Measurements from ENCODE around the gene SERPINE2.

DNA sequence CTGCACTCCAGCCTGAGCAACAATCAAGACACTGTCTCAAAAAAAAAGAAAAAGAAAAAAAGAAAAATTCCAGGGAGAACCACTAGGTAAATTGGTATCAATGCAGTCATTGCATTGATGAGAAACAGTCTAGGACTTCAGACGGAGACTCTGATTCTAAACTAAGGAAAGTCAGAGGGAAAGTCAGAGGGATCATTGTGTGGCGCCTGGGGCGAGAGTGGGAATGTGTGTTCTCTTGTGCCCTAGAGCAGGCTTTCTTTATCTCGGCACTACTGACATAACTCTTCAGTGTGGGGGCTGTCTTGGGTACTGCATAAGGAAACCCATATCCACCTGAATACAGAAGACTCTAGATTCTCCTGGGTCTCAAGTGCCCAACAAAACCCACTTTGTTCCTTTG lies 24.8 kb downstream of the SERPINE2 start:
- TF ChIP-seq, protein P1, sequence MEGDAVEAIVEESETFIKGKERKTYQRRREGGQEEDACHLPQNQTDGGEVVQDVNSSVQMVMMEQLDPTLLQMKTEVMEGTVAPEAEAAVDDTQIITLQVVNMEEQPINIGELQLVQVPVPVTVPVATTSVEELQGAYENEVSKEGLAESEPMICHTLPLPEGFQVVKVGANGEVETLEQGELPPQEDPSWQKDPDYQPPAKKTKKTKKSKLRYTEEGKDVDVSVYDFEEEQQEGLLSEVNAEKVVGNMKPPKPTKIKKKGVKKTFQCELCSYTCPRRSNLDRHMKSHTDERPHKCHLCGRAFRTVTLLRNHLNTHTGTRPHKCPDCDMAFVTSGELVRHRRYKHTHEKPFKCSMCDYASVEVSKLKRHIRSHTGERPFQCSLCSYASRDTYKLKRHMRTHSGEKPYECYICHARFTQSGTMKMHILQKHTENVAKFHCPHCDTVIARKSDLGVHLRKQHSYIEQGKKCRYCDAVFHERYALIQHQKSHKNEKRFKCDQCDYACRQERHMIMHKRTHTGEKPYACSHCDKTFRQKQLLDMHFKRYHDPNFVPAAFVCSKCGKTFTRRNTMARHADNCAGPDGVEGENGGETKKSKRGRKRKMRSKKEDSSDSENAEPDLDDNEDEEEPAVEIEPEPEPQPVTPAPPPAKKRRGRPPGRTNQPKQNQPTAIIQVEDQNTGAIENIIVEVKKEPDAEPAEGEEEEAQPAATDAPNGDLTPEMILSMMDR (IDR thresholded peaks at IDR 0.05), result no peak
- no peak for TF ChIP-seq POLR2A (IDR thresholded peaks at IDR 0.05)

Data from breast epithelium (tissue), 3 donors.